Activated CD4-positive, alpha-beta T cell treated with anti-CD3 and anti-CD28 coated beads for 4 hours (primary cell): Measurements from ENCODE around the gene ZNF280D.
"Not testable (repeated sequence)": the region's sequence is repeated elsewhere in the genome, so short reads cannot be mapped to it uniquely, and the experiment has no call there.

Experiments
- DNase-seq, 2 donors: peaks; one replicate each; pipeline ENCODE4 v3.0.0-alpha.2; 2020

The ZNF280D gene

GRCh38 chr15:56733136-56734012 lies at the start of gene ZNF280D:
TSS of gene ZNF280D (minus strand) at chr15:56733509. CDS start at chr15:56707109, 26,400 bp downstream.
- peak; percentile 75 to 77 for DNase-seq

- no peak for DNase-seq
Observed at GRCh38 chr15:56782306-56782705, 49.0 kb upstream of the ZNF280D start.

GRCh38 chr15:56781666-56782065 lies 48.4 kb upstream of the ZNF280D start:
- DNase-seq, result no peak

- not testable (repeated sequence) for DNase-seq
Observed at GRCh38 chr15:56780102-56780725, 46.9 kb upstream of the ZNF280D start.

GRCh38 chr15:56779449-56779848 lies 46.1 kb upstream of the ZNF280D start:
- not testable (repeated sequence) for DNase-seq

GRCh38 chr15:56778761-56779160 lies 45.5 kb upstream of the ZNF280D start:
- DNase-seq, result no peak

- no peak for DNase-seq
Observed at GRCh38 chr15:56776839-56777238, 43.5 kb upstream of the ZNF280D start.

GRCh38 chr15:56775641-56776040 lies 42.3 kb upstream of the ZNF280D start:
- no peak for DNase-seq

GRCh38 chr15:56774356-56774755 lies 41.0 kb upstream of the ZNF280D start:
- DNase-seq, result no peak

GRCh38 chr15:56772868-56773639 lies 39.7 kb upstream of the ZNF280D start:
- no peak for DNase-seq

- no peak for DNase-seq
Observed at GRCh38 chr15:56770173-56770572, 36.9 kb upstream of the ZNF280D start.

- DNase-seq, result no peak
Observed at GRCh38 chr15:56767315-56767714, 34.0 kb upstream of the ZNF280D start.

- DNase-seq, result no peak
Observed at GRCh38 chr15:56765251-56765650, 31.9 kb upstream of the ZNF280D start.

GRCh38 chr15:56763141-56763895 lies 30.0 kb upstream of the ZNF280D start:
- DNase-seq, result no peak

GRCh38 chr15:56760186-56760585 lies 26.9 kb upstream of the ZNF280D start:
- DNase-seq, result no peak

GRCh38 chr15:56759450-56759845 lies 26.1 kb upstream of the ZNF280D start:
- DNase-seq, result no peak

GRCh38 chr15:56758770-56759449 lies 25.6 kb upstream of the ZNF280D start:
- no peak for DNase-seq

- DNase-seq, result no peak
Observed at GRCh38 chr15:56757875-56758274, 24.6 kb upstream of the ZNF280D start.

- no peak for DNase-seq
Observed at GRCh38 chr15:56754772-56755370, 21.6 kb upstream of the ZNF280D start.

- no peak for DNase-seq
Observed at GRCh38 chr15:56752986-56753385, 19.7 kb upstream of the ZNF280D start.

- no peak for DNase-seq
Observed at GRCh38 chr15:56749982-56750381, 16.7 kb upstream of the ZNF280D start.
